Esophagus muscularis mucosa (tissue), 4 donors: Measurements from ENCODE around the gene DSCAML1.

ENCODE experiments used
- EP300 ChIP-seq: sonication (generic); formaldehyde crosslinking; IDR thresholded peaks from one replicate; pipeline ENCODE4 v1.6.1; 2017; ENCODE audit warnings: antibody characterized with exemption
- POLR2A ChIP-seq: fragments of 450-650 bp; IDR thresholded peaks from one replicate; pipeline ENCODE4 v1.6.1; 2017; ENCODE audit warnings: antibody characterized with exemption, moderate library complexity, mild to moderate bottlenecking, low read depth
- POLR2AphosphoS5 ChIP-seq, 2 donors: sonication (generic); formaldehyde crosslinking; IDR thresholded peaks; one replicate each; pipeline ENCODE4 v1.6.1; 2017; ENCODE audit warnings: antibody characterized with exemption in 2 of 2
- TF ChIP-seq, protein P1 (sequence below), 3 experiments: fragments of 200-600 bp in 2 of 3; fragments of 450-650 bp in 1 of 3; sonication (generic) in 2 of 3; IDR thresholded peaks; one replicate each; pipeline ENCODE4 v1.5.1; 2017 to 2019; ENCODE audit warnings: antibody characterized with exemption in 3 of 3, mild to moderate bottlenecking in 2 of 3, moderate library complexity in 1 of 3

GRCh38 chr11:117391181-117391580, 405.8 kb downstream of the DSCAML1 start:
- TF ChIP-seq, protein P1, sequence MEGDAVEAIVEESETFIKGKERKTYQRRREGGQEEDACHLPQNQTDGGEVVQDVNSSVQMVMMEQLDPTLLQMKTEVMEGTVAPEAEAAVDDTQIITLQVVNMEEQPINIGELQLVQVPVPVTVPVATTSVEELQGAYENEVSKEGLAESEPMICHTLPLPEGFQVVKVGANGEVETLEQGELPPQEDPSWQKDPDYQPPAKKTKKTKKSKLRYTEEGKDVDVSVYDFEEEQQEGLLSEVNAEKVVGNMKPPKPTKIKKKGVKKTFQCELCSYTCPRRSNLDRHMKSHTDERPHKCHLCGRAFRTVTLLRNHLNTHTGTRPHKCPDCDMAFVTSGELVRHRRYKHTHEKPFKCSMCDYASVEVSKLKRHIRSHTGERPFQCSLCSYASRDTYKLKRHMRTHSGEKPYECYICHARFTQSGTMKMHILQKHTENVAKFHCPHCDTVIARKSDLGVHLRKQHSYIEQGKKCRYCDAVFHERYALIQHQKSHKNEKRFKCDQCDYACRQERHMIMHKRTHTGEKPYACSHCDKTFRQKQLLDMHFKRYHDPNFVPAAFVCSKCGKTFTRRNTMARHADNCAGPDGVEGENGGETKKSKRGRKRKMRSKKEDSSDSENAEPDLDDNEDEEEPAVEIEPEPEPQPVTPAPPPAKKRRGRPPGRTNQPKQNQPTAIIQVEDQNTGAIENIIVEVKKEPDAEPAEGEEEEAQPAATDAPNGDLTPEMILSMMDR (IDR thresholded peaks at IDR 0.05) = no peak
- TF ChIP-seq POLR2A (no peak), POLR2AphosphoS5 (IDR thresholded peaks at IDR 0.05) (no peak), EP300 (no peak)
